Esophagus (tissue), 2 donors: ENCODE measurements around the gene GLCE. TPM values are rescaled to one million over a fixed set of nuclear protein-coding genes. Genes with fewer than 3 reads are reported as not detected.
"Not testable (repeated sequence)": the region's sequence is repeated elsewhere in the genome, so short reads cannot be mapped to it uniquely, and the experiment has no call there.

Experiments
- H3K27ac ChIP-seq, 2 donors: one replicate each; pipeline ENCODE4 v1.5.1; 2013; ENCODE audit warnings: low read depth in 2 of 2, mild to moderate bottlenecking in 2 of 2, inconsistent platforms in 1 of 2, low read length in 1 of 2, moderate library complexity in 1 of 2
- H3K27me3 ChIP-seq, 2 donors: one replicate each; pipeline ENCODE4 v1.6.1; 2013; ENCODE audit warnings: low read length in 2 of 2, control low read depth in 1 of 2, mild to moderate bottlenecking in 1 of 2; ENCODE audit not compliant: insufficient read depth in 2 of 2, control insufficient read depth in 1 of 2
- H3K36me3 ChIP-seq, 2 donors: one replicate each; pipeline ENCODE4 v1.6.1; 2013; ENCODE audit warnings: low read length in 1 of 2; ENCODE audit not compliant: control insufficient read depth in 2 of 2, insufficient read depth in 2 of 2
- H3K4me1 ChIP-seq, 2 donors: one replicate each; pipeline ENCODE4 v1.6.1; 2013; ENCODE audit warnings: low read length in 1 of 2; ENCODE audit not compliant: control insufficient read depth in 2 of 2, insufficient read depth in 2 of 2
- H3K4me3 ChIP-seq, 2 donors: one replicate each; pipeline ENCODE4 v1.5.1; 2013; ENCODE audit warnings: low read length in 2 of 2, mild to moderate bottlenecking in 2 of 2, low read depth in 1 of 2, moderate library complexity in 1 of 2
- H3K9me3 ChIP-seq, 2 donors: one replicate each; pipeline ENCODE4 v1.6.1; 2013; ENCODE audit warnings: mild to moderate bottlenecking in 2 of 2, low read depth in 1 of 2, low read length in 1 of 2, moderate library complexity in 1 of 2; ENCODE audit not compliant: control insufficient read depth in 2 of 2, insufficient read depth in 1 of 2
- WGBS, 2 donors: extraction: QIAGEN DNeasy Blood & Tissue Kit; methylation state at CpG; one replicate each; pipeline ENCODE4 v1.1.7; 2013; 5-methylcytosine and 5-hydroxymethylcytosine counted together
- polyA plus RNA-seq, 2 donors: library from polyadenylated mRNA; stranded (reverse); fragments of 200-250 nt; gene quantifications; one replicate each; pipeline ENCODE4 v1.2.3, GENCODE V29; 2013
- donor health status: healthy with polysubstance abuse.
- donor health status: Bipolar disorder and iron deficiency.

The GLCE gene
- polyA plus RNA-seq, 2 donors: 9.9 to 13.0 TPM

GRCh38 chr15:69153587-69153986 lies 6.8 kb upstream of the GLCE start:
- not testable (repeated sequence) for H3K27ac ChIP-seq, H3K9me3 ChIP-seq, H3K27me3 ChIP-seq, H3K4me3 ChIP-seq, H3K4me1 ChIP-seq, H3K36me3 ChIP-seq
- 95 to 96% methylated on average over 2 of the region's 2 CpGs for WGBS, 2 donors

- no peak overlapping the region for H3K27ac ChIP-seq
- H3K36me3 ChIP-seq: no peaks in the 10 kb centered on the region
- no peaks in the 10 kb centered on the region for H3K27me3 ChIP-seq
Observed at GRCh38 chr15:69154078-69154477, 6.4 kb upstream of the GLCE start.

DNA sequence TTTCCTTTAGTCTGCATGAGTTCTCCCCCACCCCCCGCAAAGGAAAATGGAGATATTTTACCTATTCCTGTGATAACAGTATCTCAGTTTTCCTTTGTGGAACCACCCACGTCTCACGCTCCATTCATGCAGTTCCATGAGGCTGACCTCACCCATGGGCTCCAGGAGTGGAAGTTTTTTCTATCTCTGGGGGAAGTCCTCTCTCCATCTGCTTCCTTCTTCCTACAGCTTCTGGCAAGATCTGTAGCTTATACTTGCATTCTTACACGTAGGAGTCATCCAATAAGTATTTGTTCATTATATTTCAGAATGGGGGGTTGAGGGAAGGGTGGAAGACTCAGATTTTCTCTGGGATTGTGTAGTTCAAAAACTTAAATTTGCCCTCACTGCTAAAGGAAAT lies 5.8 kb upstream of the GLCE start:
- H3K27me3 ChIP-seq: no peaks in the 10 kb centered on the region
- WGBS, 2 donors: 39 to 48% methylated on average over 4 of the region's 4 CpGs
- no peaks in the 10 kb centered on the region for H3K36me3 ChIP-seq
- no peaks in the 10 kb centered on the region for H3K9me3 ChIP-seq
- no peaks in the 10 kb centered on the region for H3K4me1 ChIP-seq
- H3K4me3 ChIP-seq: no peak overlapping the region
- H3K27ac ChIP-seq: no peak overlapping the region

More at GRCh38 chr15:69154078-69154477, 6.4 kb upstream of the GLCE start:
- H3K9me3 ChIP-seq: no peaks in the 10 kb centered on the region
- H3K4me3 ChIP-seq: no peak overlapping the region
- H3K4me1 ChIP-seq: no peaks in the 10 kb centered on the region

DNA sequence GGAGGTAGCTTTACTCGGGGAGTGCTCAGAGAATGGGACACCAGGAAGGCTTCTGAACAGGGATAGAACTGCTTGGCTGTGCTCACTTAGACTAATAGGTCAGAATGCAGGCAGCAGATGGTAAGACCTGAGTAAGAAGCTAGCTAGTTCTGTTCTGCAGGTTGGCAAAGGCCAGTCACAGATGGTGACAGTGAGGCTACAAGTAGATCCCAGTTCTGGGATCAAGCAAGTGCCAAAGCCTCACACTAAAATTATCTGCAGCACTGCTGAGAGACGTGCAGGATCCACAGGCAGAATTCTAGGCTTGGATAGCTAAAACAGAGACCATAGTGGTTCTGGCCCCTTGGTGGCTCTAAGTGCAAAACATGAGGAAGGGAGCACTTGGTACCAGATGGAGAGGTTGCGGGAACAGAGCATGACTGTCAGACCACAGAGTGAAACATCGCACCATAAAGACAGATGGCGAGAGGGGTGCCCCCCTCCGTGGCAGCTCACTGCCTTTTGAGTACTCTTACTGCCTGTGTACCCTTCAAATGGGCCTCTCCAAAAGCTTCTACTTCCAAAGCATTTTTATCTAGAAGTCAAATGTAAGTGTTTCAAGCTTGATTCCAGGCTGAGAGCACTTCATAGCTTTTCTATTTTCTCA lies 3.6 kb upstream of the GLCE start:
- Histone ChIP-seq H3K9me3 (no peaks in the 10 kb centered on the region), H3K36me3 (no peaks in the 10 kb centered on the region), H3K27ac (no peak overlapping the region), H3K4me3 (no peak overlapping the region), H3K27me3 (no peaks in the 10 kb centered on the region), H3K4me1 (peaks cover 0 to 3% of the 10 kb centered on the region in 2 donors)
- WGBS, 2 donors: 79 to 85% methylated on average over 6 of the region's 6 CpGs

DNA sequence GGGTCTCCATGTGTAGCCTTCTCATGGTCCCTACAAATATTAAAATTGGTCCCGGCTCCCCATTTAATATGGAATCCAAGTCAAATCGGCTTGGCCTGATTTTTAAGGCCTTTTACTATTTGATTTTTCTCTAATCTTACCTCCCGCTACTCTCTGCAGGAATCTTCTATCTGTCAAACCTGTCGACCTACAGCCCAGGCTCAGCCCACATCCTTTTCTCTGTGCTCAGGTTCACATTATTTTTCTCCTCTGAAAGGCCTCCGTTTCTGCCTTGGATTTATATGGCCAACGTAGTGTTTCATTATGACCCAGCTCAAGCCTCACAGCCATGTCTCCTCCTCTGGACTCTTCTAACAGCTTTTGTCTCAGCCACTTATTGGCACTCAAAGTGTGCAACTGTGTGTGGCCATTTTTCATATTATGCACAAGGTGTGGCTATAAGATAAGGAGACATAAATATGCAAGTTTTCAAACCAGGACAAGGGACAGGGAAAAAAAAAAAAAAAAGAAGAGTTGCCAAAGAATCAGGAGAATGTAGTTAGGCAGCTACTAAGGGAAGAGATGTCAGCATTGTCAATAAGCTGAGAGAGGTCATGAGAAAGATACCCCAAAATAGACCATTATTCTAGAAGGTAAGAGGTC lies 2.1 kb upstream of the GLCE start:
- Histone ChIP-seq H3K36me3 (no peaks in the 10 kb centered on the region), H3K27me3 (no peaks in the 10 kb centered on the region), H3K4me3 (no peak overlapping the region), H3K9me3 (no peaks in the 10 kb centered on the region), H3K4me1 (peaks cover 0 to 3% of the 10 kb centered on the region in 2 donors), H3K27ac (no peak overlapping the region)
- WGBS, 2 donors: 81 to 86% methylated on average over 6 of the region's 6 CpGs

GRCh38 chr15:69158843-69159240 lies 1.6 kb upstream of the GLCE start:
- Histone ChIP-seq H3K4me1 (peaks cover 0 to 3% of the 10 kb centered on the region in 2 donors), H3K4me3 (no peak overlapping the region), H3K27ac (no peak overlapping the region), H3K36me3 (no peaks in the 10 kb centered on the region), H3K9me3 (no peaks in the 10 kb centered on the region), H3K27me3 (no peaks in the 10 kb centered on the region)
- 85 to 92% methylated on average over 6 of the region's 6 CpGs for WGBS, 2 donors

- H3K27ac ChIP-seq: peak overlapping the region in 1 of 2 donors; percentile 83
- no peaks in the 10 kb centered on the region for H3K36me3 ChIP-seq
- H3K4me1 ChIP-seq: peaks cover 0 to 3% of the 10 kb centered on the region in 2 donors
- H3K4me3 ChIP-seq: peak overlapping the region; percentile 82 to 84
- H3K9me3 ChIP-seq: no peaks in the 10 kb centered on the region
- H3K27me3 ChIP-seq: no peaks in the 10 kb centered on the region
- 15 to 16% methylated on average over 7 of the region's 7 CpGs for whole genome bisulfite sequencing, 2 donors
Observed at GRCh38 chr15:69159805-69160140, 662 bp upstream of the GLCE start.

GRCh38 chr15:69161079-69161877 lies 843 bp downstream of the GLCE start:
- Histone ChIP-seq H3K9me3 (no peaks in the 10 kb centered on the region), H3K27me3 (no peaks in the 10 kb centered on the region), H3K4me3 (peak overlapping the region; percentile 82 to 84), H3K27ac (peak overlapping the region in 1 of 2 donors; percentile 82), H3K4me1 (peaks cover 0 to 3% of the 10 kb centered on the region in 2 donors), H3K36me3 (no peaks in the 10 kb centered on the region)
- WGBS, 2 donors: 1% methylated on average over 51 of the region's 51 CpGs

DNA sequence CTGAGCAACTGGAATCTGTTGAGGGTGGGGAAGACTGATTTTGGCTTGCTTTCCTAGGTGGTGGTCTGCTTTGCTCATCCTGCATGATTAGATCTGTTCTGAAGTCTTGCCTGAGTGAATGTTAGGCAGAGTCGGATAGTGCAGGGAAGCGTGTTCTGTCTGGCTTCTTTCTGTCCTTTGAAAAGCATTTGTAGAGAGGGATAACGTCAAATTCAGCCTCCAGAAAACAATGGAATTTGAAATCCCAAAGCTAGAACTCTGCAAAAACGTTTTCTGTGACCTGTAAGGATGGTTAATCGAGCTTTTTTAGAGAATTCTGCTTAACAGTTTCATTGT lies 1.4 kb downstream of the GLCE start:
- peaks cover 0 to 3% of the 10 kb centered on the region in 2 donors for H3K4me1 ChIP-seq
- no peak overlapping the region for H3K27ac ChIP-seq
- no peaks in the 10 kb centered on the region for H3K9me3 ChIP-seq
- WGBS, 2 donors: 23 to 24% methylated on average over 5 of the region's 5 CpGs
- no peaks in the 10 kb centered on the region for H3K27me3 ChIP-seq
- H3K36me3 ChIP-seq: no peaks in the 10 kb centered on the region
- peak overlapping the region; percentile 82 to 84 for H3K4me3 ChIP-seq
